ENCODE data around the gene INVS.

Gene INVS

GRCh38 chr9:100167176-100167575 is 68.1 kb downstream of the INVS start (continued):
- TF ChIP-seq, protein P1, sequence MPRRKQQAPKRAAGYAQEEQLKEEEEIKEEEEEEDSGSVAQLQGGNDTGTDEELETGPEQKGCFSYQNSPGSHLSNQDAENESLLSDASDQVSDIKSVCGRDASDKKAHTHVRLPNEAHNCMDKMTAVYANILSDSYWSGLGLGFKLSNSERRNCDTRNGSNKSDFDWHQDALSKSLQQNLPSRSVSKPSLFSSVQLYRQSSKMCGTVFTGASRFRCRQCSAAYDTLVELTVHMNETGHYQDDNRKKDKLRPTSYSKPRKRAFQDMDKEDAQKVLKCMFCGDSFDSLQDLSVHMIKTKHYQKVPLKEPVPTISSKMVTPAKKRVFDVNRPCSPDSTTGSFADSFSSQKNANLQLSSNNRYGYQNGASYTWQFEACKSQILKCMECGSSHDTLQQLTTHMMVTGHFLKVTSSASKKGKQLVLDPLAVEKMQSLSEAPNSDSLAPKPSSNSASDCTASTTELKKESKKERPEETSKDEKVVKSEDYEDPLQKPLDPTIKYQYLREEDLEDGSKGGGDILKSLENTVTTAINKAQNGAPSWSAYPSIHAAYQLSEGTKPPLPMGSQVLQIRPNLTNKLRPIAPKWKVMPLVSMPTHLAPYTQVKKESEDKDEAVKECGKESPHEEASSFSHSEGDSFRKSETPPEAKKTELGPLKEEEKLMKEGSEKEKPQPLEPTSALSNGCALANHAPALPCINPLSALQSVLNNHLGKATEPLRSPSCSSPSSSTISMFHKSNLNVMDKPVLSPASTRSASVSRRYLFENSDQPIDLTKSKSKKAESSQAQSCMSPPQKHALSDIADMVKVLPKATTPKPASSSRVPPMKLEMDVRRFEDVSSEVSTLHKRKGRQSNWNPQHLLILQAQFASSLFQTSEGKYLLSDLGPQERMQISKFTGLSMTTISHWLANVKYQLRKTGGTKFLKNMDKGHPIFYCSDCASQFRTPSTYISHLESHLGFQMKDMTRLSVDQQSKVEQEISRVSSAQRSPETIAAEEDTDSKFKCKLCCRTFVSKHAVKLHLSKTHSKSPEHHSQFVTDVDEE (CRISPR knock-in tag; IDR thresholded peaks at IDR 0.05), result no peak
- TF ChIP-seq ZNF70 (CRISPR knock-in tag; IDR thresholded peaks at IDR 0.05) (no peak), RARB (CRISPR knock-in tag; IDR thresholded peaks at IDR 0.05) (no peak), ZNF565 (CRISPR knock-in tag; conservative IDR thresholded peaks at IDR 0.05; ENCODE audit: low read depth) (no peak), ZC3H10 (CRISPR knock-in tag; IDR thresholded peaks at IDR 0.05) (no peak), ESRRG (CRISPR knock-in tag; IDR thresholded peaks at IDR 0.05) (no peak), BACH2 (CRISPR knock-in tag; IDR thresholded peaks at IDR 0.05; ENCODE audit: borderline replicate concordance) (no peak), TCF4 (CRISPR knock-in tag; IDR thresholded peaks at IDR 0.05; ENCODE audit: borderline replicate concordance) (no peak)
- TF ChIP-seq, protein P2, sequence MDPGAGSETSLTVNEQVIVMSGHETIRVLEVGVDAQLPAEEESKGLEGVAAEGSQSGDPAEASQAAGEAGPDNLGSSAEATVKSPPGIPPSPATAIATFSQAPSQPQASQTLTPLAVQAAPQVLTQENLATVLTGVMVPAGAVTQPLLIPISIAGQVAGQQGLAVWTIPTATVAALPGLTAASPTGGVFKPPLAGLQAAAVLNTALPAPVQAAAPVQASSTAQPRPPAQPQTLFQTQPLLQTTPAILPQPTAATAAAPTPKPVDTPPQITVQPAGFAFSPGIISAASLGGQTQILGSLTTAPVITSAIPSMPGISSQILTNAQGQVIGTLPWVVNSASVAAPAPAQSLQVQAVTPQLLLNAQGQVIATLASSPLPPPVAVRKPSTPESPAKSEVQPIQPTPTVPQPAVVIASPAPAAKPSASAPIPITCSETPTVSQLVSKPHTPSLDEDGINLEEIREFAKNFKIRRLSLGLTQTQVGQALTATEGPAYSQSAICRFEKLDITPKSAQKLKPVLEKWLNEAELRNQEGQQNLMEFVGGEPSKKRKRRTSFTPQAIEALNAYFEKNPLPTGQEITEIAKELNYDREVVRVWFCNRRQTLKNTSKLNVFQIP (CRISPR knock-in tag; IDR thresholded peaks at IDR 0.05; ENCODE audit: borderline replicate concordance, low read depth), result no peak
- TF ChIP-seq, protein P3, sequence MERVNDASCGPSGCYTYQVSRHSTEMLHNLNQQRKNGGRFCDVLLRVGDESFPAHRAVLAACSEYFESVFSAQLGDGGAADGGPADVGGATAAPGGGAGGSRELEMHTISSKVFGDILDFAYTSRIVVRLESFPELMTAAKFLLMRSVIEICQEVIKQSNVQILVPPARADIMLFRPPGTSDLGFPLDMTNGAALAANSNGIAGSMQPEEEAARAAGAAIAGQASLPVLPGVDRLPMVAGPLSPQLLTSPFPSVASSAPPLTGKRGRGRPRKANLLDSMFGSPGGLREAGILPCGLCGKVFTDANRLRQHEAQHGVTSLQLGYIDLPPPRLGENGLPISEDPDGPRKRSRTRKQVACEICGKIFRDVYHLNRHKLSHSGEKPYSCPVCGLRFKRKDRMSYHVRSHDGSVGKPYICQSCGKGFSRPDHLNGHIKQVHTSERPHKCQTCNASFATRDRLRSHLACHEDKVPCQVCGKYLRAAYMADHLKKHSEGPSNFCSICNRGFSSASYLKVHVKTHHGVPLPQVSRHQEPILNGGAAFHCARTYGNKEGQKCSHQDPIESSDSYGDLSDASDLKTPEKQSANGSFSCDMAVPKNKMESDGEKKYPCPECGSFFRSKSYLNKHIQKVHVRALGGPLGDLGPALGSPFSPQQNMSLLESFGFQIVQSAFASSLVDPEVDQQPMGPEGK (CRISPR knock-in tag; IDR thresholded peaks at IDR 0.05; ENCODE audit: borderline replicate concordance), result no peak

DNA sequence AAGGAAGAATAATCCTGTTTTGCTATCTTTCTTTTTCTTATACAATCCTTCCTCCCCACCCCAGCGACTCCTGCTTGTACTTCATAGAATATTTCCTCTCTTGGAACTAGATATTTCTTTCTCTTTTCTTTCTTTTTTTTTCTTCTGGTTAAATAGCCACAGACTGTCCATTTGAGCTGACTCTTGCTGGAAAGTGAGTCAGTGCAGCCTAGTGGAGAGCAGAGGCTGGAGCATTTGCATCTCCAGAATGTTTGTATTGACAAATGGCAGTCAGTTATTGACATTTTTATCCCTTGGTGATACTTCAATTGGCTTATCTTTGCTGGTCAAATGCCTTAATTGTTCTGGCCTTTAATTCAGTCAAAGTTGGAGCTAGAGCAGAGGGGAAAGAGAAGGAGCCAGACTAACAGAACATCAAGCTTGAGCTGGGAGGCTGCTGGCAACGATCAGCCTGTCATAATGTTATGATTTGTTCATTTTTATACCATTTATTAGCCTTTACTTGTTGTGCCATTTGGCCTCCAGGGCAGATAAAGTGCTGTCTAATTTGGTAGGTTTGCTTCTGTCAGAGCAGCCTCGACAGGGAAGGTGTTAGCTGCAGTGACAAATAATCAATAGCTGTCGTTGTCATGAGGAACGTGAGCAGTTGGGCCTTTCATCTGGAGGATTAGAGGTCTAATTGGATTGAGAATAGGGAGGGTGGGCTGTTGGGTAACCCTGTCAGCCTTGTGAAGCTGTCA is 69.0 kb downstream of the INVS start:
- peak; percentile 52; the same call in 2 of the 3 replicates for ATAC-seq

GRCh38 chr9:100170085-100170484 is 71.0 kb downstream of the INVS start:
- TF ChIP-seq, protein P2 (CRISPR knock-in tag; IDR thresholded peaks at IDR 0.05; ENCODE audit: borderline replicate concordance, low read depth), result no peak
- TF ChIP-seq ZNF565 (CRISPR knock-in tag; conservative IDR thresholded peaks at IDR 0.05; ENCODE audit: low read depth) (no peak), ZFP30 (CRISPR knock-in tag; IDR thresholded peaks at IDR 0.05) (no peak), SNAI2 (CRISPR knock-in tag; IDR thresholded peaks at IDR 0.05) (no peak), ZC3H10 (CRISPR knock-in tag; IDR thresholded peaks at IDR 0.05) (no peak), OSR1 (CRISPR knock-in tag; IDR thresholded peaks at IDR 0.05) (no peak), TCF4 (CRISPR knock-in tag; IDR thresholded peaks at IDR 0.05; ENCODE audit: borderline replicate concordance) (no peak), BACH2 (CRISPR knock-in tag; IDR thresholded peaks at IDR 0.05; ENCODE audit: borderline replicate concordance) (no peak), PPARA (CRISPR knock-in tag; IDR thresholded peaks at IDR 0.05; ENCODE audit: borderline replicate concordance) (no peak), CSDC2 (CRISPR knock-in tag; IDR thresholded peaks at IDR 0.05) (no peak), TOX (CRISPR knock-in tag; IDR thresholded peaks at IDR 0.05; ENCODE audit: borderline replicate concordance) (no peak), ESRRG (CRISPR knock-in tag; IDR thresholded peaks at IDR 0.05) (no peak), RARB (CRISPR knock-in tag; IDR thresholded peaks at IDR 0.05) (no peak), GLIS3 (CRISPR knock-in tag; IDR thresholded peaks at IDR 0.05) (no peak)
- TF ChIP-seq, protein P3 (CRISPR knock-in tag; IDR thresholded peaks at IDR 0.05; ENCODE audit: borderline replicate concordance), result no peak
- TF ChIP-seq, protein P1 (CRISPR knock-in tag; IDR thresholded peaks at IDR 0.05), result no peak
- ATAC-seq, result no peak

More for the DNA sequence above, 69.0 kb downstream of the INVS start:
- TF ChIP-seq ZNF70 (CRISPR knock-in tag; IDR thresholded peaks at IDR 0.05) (no peak), CSDC2 (CRISPR knock-in tag; IDR thresholded peaks at IDR 0.05) (no peak), OSR1 (CRISPR knock-in tag; IDR thresholded peaks at IDR 0.05) (no peak), ZFP3 (CRISPR knock-in tag; IDR thresholded peaks at IDR 0.05) (no peak), ESRRG (CRISPR knock-in tag; IDR thresholded peaks at IDR 0.05) (no peak), TCF4 (CRISPR knock-in tag; IDR thresholded peaks at IDR 0.05; ENCODE audit: borderline replicate concordance) (no peak), PPARA (CRISPR knock-in tag; IDR thresholded peaks at IDR 0.05; ENCODE audit: borderline replicate concordance) (no peak)
- TF ChIP-seq, protein P3 (CRISPR knock-in tag; IDR thresholded peaks at IDR 0.05; ENCODE audit: borderline replicate concordance), result no peak

Data from SK-N-SH treated with all-trans-retinoic acid at 6 μM for 48 hours (cell line).